K562 (cell line): ENCODE results near the gene SLC12A9. TPM values are rescaled to one million over a fixed set of nuclear protein-coding genes. Genes with fewer than 3 reads are reported as not detected.

Experiments used
- BRD9 ChIP-seq: fragments of 450-650 bp; IDR thresholded peaks from 2 replicates; pipeline ENCODE4 v1.6.1; 2018; ENCODE audit warnings: low read depth; ENCODE audit not compliant: partially characterized antibody
- CC2D1A ChIP-seq: fragments of 450-650 bp; IDR thresholded peaks from 2 replicates; pipeline ENCODE4 v1.6.1; 2017; ENCODE audit warnings: mild to moderate bottlenecking
- GATAD2B ChIP-seq: fragments of 450-650 bp; IDR thresholded peaks from 2 replicates; pipeline ENCODE4 v1.6.1; 2017; ENCODE audit warnings: mild to moderate bottlenecking, borderline replicate concordance
- ZBTB7A ChIP-seq: IDR thresholded peaks from 2 replicates; pipeline ENCODE4 v1.6.1; 2011; ENCODE audit warnings: low read depth, mild to moderate bottlenecking, low read length, moderate library complexity, borderline replicate concordance; ENCODE audit not compliant: control insufficient read depth
- polyA plus RNA-seq, 8 experiments: library from polyadenylated mRNA; depleted of rRNA in 4 of 8; stranded (reverse) in 5 of 8; unstranded in 3 of 8; fragments of >200 nt; fragmentation: Nextera tagmentation in 2 of 8; fragmentation: Illumina TruSeq in 1 of 8; extraction: Ambion mirVana in 2 of 8; extraction: Trizol in 1 of 8; gene quantifications; 2 replicates each; pipeline versions ENCODE4 v1.2.1 to v1.2.3, GENCODE V29; 2011 to 2014; ENCODE audit warnings: inconsistent platforms in 1 of 8, missing spikeins in 1 of 8
- total RNA-seq, 7 experiments: library from RNA; depleted of rRNA in 6 of 7; stranded (reverse); fragments of >200 nt in 6 of 7; fragmentation: Illumina TruSeq in 2 of 7; extraction: Trizol in 2 of 7; gene quantifications; 2 replicates each; pipeline versions ENCODE4 v1.2.1 to v1.2.3, GENCODE V29; 2011 to 2021; ENCODE audit warnings: low replicate concordance in 1 of 7
- TF ChIP-seq, protein P1 (sequence below): sonication (generic); formaldehyde crosslinking; IDR thresholded peaks from 2 replicates; pipeline ENCODE4 v1.8.1; 2023; ENCODE audit warnings: mild to moderate bottlenecking, missing genetic modification reagents
- TF ChIP-seq, protein P2 (sequence below), 2 experiments: IDR thresholded peaks; 2 replicates each; pipeline ENCODE4 v1.6.1; 2011; ENCODE audit warnings: borderline replicate concordance in 1 of 2, control low read depth in 1 of 2, low read depth in 1 of 2, low read length in 1 of 2, mild to moderate bottlenecking in 1 of 2, mixed read lengths in 1 of 2, moderate library complexity in 1 of 2; ENCODE audit not compliant: insufficient read depth in 1 of 2, insufficient read length in 1 of 2, poor library complexity in 1 of 2, severe bottlenecking in 1 of 2; ENCODE audit errors: extremely low read depth in 1 of 2
- TF ChIP-seq, protein P3 (sequence below), 3 experiments: fragments of 200-800 bp in 1 of 3; fragments of 250-450 bp in 1 of 3; fragments of 450-650 bp in 1 of 3; sonication (Bioruptor Pico) in 1 of 3; sonication (Bioruptor generic) in 1 of 3; formaldehyde crosslinking in 1 of 3; IDR thresholded peaks; 2 replicates each; pipeline versions ENCODE4 v1.6.1 to v1.8.0; 2016 to 2022; ENCODE audit warnings: mild to moderate bottlenecking in 2 of 3, missing genetic modification characterization in 2 of 3, missing compliant biosample characterization in 1 of 3, moderate library complexity in 1 of 3
- TF ChIP-seq, protein P4 (sequence below): sonication (generic); formaldehyde crosslinking; IDR thresholded peaks from 2 replicates; pipeline ENCODE4 v1.4.0; 2020; ENCODE audit warnings: mild to moderate bottlenecking, missing genetic modification reagents

SLC12A9 gene
- total and polyA plus RNA-seq, 9 of the 15 experiments (the other 6 are each of a cell fraction or from before 2014, with no cell fraction given) = 0.06 to 20.2 (median 10.7) TPM

DNA sequence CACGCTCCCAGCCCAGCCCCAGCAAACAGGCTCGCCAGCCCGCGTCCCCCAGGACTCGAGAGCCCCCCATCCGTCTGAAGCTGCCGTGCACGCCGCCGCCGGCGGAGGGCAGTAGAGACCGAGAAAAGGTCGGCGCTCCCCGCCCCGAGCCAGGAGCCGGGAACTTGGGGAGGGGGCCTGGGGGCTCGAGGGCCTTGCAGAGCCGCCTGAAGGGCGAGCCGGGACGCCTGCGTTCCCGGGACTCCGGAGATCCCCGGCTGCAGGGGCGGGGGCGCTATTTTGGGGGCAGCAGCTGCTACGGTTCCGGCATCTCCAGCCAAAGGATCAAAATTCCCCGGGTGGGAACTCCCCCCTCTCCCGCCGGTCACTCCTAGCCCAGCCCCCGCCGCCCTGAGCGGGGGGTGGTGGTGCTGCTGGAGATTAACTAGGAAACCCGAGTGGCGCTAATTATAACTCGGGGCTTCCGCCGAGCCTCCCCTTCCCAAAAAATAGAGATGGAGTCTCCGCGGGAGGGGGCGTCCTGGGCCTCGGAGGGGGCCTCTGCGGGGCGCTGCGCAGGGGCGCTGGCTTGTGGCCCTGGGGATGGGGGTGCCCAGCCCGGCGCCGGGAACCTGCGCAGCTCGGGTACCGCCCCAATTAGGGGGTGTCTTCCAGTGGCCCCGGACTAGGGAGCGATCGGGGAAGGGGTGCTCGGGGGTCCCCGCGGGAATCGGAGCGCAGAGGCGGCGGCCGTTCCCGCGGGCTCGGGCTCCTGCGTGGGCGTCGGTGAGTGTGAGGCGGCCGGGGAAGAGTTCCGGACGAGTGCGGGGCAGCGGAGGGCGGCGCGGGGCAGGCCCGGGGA lies 42.6 kb downstream of the SLC12A9 start (continued):
- TF ChIP-seq GATAD2B = peak; percentile 84
- TF ChIP-seq, protein P1, sequence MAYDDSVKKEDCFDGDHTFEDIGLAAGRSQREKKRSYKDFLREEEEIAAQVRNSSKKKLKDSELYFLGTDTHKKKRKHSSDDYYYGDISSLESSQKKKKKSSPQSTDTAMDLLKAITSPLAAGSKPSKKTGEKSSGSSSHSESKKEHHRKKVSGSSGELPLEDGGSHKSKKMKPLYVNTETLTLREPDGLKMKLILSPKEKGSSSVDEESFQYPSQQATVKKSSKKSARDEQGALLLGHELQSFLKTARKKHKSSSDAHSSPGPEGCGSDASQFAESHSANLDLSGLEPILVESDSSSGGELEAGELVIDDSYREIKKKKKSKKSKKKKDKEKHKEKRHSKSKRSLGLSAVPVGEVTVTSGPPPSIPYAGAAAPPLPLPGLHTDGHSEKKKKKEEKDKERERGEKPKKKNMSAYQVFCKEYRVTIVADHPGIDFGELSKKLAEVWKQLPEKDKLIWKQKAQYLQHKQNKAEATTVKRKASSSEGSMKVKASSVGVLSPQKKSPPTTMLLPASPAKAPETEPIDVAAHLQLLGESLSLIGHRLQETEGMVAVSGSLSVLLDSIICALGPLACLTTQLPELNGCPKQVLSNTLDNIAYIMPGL (CRISPR knock-in tag) = peak; percentile 85; the same call in 1 of the 2 replicates
- TF ChIP-seq CC2D1A = peak; percentile 64
- TF ChIP-seq BRD9 = peak; percentile 62
- TF ChIP-seq, protein P2, sequence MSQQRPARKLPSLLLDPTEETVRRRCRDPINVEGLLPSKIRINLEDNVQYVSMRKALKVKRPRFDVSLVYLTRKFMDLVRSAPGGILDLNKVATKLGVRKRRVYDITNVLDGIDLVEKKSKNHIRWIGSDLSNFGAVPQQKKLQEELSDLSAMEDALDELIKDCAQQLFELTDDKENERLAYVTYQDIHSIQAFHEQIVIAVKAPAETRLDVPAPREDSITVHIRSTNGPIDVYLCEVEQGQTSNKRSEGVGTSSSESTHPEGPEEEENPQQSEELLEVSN (IDR thresholded peaks at IDR 0.05; ENCODE audit: borderline replicate concordance in 1 of 2, extremely low read depth in 1 of 2, insufficient read depth in 1 of 2, insufficient read length in 1 of 2, low read depth in 1 of 2, low read length in 1 of 2, poor library complexity in 1 of 2, severe bottlenecking in 1 of 2) = peak in 1 of 2 experiments; percentile 37
- TF ChIP-seq, protein P3, sequence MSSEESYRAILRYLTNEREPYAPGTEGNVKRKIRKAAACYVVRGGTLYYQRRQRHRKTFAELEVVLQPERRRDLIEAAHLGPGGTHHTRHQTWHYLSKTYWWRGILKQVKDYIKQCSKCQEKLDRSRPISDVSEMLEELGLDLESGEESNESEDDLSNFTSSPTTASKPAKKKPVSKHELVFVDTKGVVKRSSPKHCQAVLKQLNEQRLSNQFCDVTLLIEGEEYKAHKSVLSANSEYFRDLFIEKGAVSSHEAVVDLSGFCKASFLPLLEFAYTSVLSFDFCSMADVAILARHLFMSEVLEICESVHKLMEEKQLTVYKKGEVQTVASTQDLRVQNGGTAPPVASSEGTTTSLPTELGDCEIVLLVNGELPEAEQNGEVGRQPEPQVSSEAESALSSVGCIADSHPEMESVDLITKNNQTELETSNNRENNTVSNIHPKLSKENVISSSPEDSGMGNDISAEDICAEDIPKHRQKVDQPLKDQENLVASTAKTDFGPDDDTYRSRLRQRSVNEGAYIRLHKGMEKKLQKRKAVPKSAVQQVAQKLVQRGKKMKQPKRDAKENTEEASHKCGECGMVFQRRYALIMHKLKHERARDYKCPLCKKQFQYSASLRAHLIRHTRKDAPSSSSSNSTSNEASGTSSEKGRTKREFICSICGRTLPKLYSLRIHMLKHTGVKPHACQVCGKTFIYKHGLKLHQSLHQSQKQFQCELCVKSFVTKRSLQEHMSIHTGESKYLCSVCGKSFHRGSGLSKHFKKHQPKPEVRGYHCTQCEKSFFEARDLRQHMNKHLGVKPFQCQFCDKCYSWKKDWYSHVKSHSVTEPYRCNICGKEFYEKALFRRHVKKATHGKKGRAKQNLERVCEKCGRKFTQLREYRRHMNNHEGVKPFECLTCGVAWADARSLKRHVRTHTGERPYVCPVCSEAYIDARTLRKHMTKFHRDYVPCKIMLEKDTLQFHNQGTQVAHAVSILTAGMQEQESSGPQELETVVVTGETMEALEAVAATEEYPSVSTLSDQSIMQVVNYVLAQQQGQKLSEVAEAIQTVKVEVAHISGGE (CRISPR knock-in tag; IDR thresholded peaks at IDR 0.05) = no peak
- TF ChIP-seq ZBTB7A = peak; percentile 99
- TF ChIP-seq, protein P4, sequence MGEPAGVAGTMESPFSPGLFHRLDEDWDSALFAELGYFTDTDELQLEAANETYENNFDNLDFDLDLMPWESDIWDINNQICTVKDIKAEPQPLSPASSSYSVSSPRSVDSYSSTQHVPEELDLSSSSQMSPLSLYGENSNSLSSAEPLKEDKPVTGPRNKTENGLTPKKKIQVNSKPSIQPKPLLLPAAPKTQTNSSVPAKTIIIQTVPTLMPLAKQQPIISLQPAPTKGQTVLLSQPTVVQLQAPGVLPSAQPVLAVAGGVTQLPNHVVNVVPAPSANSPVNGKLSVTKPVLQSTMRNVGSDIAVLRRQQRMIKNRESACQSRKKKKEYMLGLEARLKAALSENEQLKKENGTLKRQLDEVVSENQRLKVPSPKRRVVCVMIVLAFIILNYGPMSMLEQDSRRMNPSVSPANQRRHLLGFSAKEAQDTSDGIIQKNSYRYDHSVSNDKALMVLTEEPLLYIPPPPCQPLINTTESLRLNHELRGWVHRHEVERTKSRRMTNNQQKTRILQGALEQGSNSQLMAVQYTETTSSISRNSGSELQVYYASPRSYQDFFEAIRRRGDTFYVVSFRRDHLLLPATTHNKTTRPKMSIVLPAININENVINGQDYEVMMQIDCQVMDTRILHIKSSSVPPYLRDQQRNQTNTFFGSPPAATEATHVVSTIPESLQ = 0 out of 2 replicates have a peak, but pooled peaks have one; percentile 26
